Measurements from ENCODE around the gene FRMD1.
A peak's percentile ranks its signal among the peaks of the same experiment; 100 is the strongest.

The FRMD1 gene

GRCh38 chr6:168027521-168027920, 51.5 kb downstream of the FRMD1 start:
- in situ Hi-C loops (cut with HindIII; ENCODE audit: low pct_ligation_motif_present, low sequenced_read_pairs): no loop called here
- no peak for TF ChIP-seq CTCF (IDR thresholded peaks at IDR 0.05; ENCODE audit: low read depth, low read length, missing control alignments)
- Histone ChIP-seq H3K27me3 (replicated peaks) (no peaks in the 10 kb centered on the region), H3K27ac (no peak overlapping the region), H3K36me3 (replicated peaks) (no peaks in the 10 kb centered on the region), H3K4me3 (ENCODE audit: low read depth, low read length) (no peak overlapping the region)
- no peak for DNase-seq

- TF ChIP-seq CTCF (IDR thresholded peaks at IDR 0.05; ENCODE audit: low read depth, low read length, missing control alignments): no peak
- H3K27me3 ChIP-seq (replicated peaks): no peaks in the 10 kb centered on the region
- in situ Hi-C loops (cut with HindIII; ENCODE audit: low pct_ligation_motif_present, low sequenced_read_pairs): no loop called here
- no peaks in the 10 kb centered on the region for H3K36me3 ChIP-seq (replicated peaks)
- H3K27ac ChIP-seq: no peak overlapping the region
- no peak overlapping the region for H3K4me3 ChIP-seq (ENCODE audit: low read depth, low read length)
- no peak for DNase-seq
Measured at GRCh38 chr6:168026925-168027324, 52.1 kb downstream of the FRMD1 start.

- DNase-seq: peak; percentile 15
- TF ChIP-seq CTCF (IDR thresholded peaks at IDR 0.05; ENCODE audit: low read depth, low read length, missing control alignments): no peak
- Histone ChIP-seq H3K4me3 (ENCODE audit: low read depth, low read length) (no peak overlapping the region), H3K27me3 (replicated peaks) (no peaks in the 10 kb centered on the region), H3K27ac (no peak overlapping the region), H3K36me3 (replicated peaks) (no peaks in the 10 kb centered on the region)
- in situ Hi-C loops (cut with HindIII; ENCODE audit: low pct_ligation_motif_present, low sequenced_read_pairs): no loop called here
Measured at GRCh38 chr6:168025831-168026710, 52.9 kb downstream of the FRMD1 start.

- in situ Hi-C loops (cut with HindIII; ENCODE audit: low pct_ligation_motif_present, low sequenced_read_pairs): no loop called here
- no peaks in the 10 kb centered on the region for H3K36me3 ChIP-seq (replicated peaks)
Measured at GRCh38 chr6:168024951-168025510, 54.0 kb downstream of the FRMD1 start.

GRCh38 chr6:168022488-168023321, 56.3 kb downstream of the FRMD1 start:
- no peak for TF ChIP-seq CTCF (IDR thresholded peaks at IDR 0.05; ENCODE audit: low read depth, low read length, missing control alignments)
- in situ Hi-C loops (cut with HindIII; ENCODE audit: low pct_ligation_motif_present, low sequenced_read_pairs): no loop called here
- H3K4me3 ChIP-seq (ENCODE audit: low read depth, low read length): no peak overlapping the region

More at GRCh38 chr6:168024951-168025510, 54.0 kb downstream of the FRMD1 start:
- Histone ChIP-seq H3K27ac (no peak overlapping the region), H3K4me3 (ENCODE audit: low read depth, low read length) (no peak overlapping the region), H3K27me3 (replicated peaks) (no peaks in the 10 kb centered on the region)
- DNase-seq: no peak
- TF ChIP-seq CTCF (IDR thresholded peaks at IDR 0.05; ENCODE audit: low read depth, low read length, missing control alignments): no peak

More at GRCh38 chr6:168022488-168023321, 56.3 kb downstream of the FRMD1 start:
- DNase-seq: no peak
- Histone ChIP-seq H3K36me3 (replicated peaks) (no peaks in the 10 kb centered on the region), H3K27me3 (replicated peaks) (no peaks in the 10 kb centered on the region), H3K27ac (no peak overlapping the region)

Data from brain microvascular endothelial cell (primary cell).